Glutamatergic neuron (in vitro differentiated cells): ENCODE results near the gene MDH1. TPM values are rescaled to one million over a fixed set of nuclear protein-coding genes. Genes with fewer than 3 reads are reported as not detected.

Experiments used
- DNase-seq: peaks from one replicate; pipeline ENCODE4 v3.0.0; 2022
- H3K27ac Mint-ChIP-seq: one replicate; pipeline ENCODE4 v1.8.0; 2020; ENCODE audit warnings: mild to moderate bottlenecking, mixed read lengths, inconsistent platforms; ENCODE audit not compliant: unreplicated experiment
- H3K27me3 Mint-ChIP-seq: one replicate; pipeline ENCODE4 v1.8.0; 2020; ENCODE audit warnings: mild to moderate bottlenecking, moderate library complexity, mixed read lengths, inconsistent platforms; ENCODE audit not compliant: unreplicated experiment
- H3K36me3 Mint-ChIP-seq: one replicate; pipeline ENCODE4 v1.8.0; 2020; ENCODE audit warnings: mild to moderate bottlenecking, mixed read lengths, inconsistent platforms; ENCODE audit not compliant: unreplicated experiment
- H3K4me1 Mint-ChIP-seq: one replicate; pipeline ENCODE4 v1.8.0; 2020; ENCODE audit warnings: mild to moderate bottlenecking, low read depth, mixed read lengths, inconsistent platforms; ENCODE audit not compliant: unreplicated experiment
- H3K4me3 Mint-ChIP-seq: one replicate; pipeline ENCODE4 v1.8.0; 2020; ENCODE audit warnings: mild to moderate bottlenecking, mixed read lengths, inconsistent platforms; ENCODE audit not compliant: unreplicated experiment
- H3K9me3 Mint-ChIP-seq: one replicate; pipeline ENCODE4 v1.8.0; 2020; ENCODE audit warnings: mild to moderate bottlenecking, moderate library complexity, mixed read lengths, inconsistent platforms; ENCODE audit not compliant: unreplicated experiment
- CTCF ChIP-seq: fragments of 200-600 bp; sonication (generic); IDR thresholded peaks from one replicate; pipeline ENCODE4 v1.5.0; 2021; ENCODE audit not compliant: partially characterized antibody, unreplicated experiment
- total RNA-seq: library from RNA; stranded (reverse); fragmentation: NEBNext Ultra II Directional; extraction: Animal tissue kit (Norgen Biotek cat#: 25700); gene quantifications from one replicate; pipeline ENCODE4 v1.2.1, GENCODE V29; 2021; ENCODE audit not compliant: unreplicated experiment

The MDH1 gene
- total RNA-seq, 1 donor from 2014 or later: 103 TPM

- TF ChIP-seq CTCF: no peak
- no peaks in the 10 kb centered on the region for H3K27me3 Mint-ChIP-seq
- no peak for DNase-seq
- peaks cover 5% of the 10 kb centered on the region for H3K4me1 Mint-ChIP-seq
- H3K36me3 Mint-ChIP-seq: peaks cover 5% of the 10 kb centered on the region
- peaks cover 2% of the 10 kb centered on the region for H3K9me3 Mint-ChIP-seq
- H3K27ac Mint-ChIP-seq: no peak overlapping the region
- no peak overlapping the region for H3K4me3 Mint-ChIP-seq
Observed at GRCh38 chr2:63648632-63649031, 59.9 kb downstream of the MDH1 start.

GRCh38 chr2:63649829-63650228 is 61.1 kb downstream of the MDH1 start:
- Mint-ChIP-seq H3K9me3 (peaks cover 2% of the 10 kb centered on the region), H3K4me3 (no peak overlapping the region), H3K36me3 (peaks cover 11% of the 10 kb centered on the region), H3K27ac (no peak overlapping the region), H3K4me1 (peaks cover 5% of the 10 kb centered on the region), H3K27me3 (no peaks in the 10 kb centered on the region)
- TF ChIP-seq CTCF: no peak
- no peak for DNase-seq

- peaks cover 11% of the 10 kb centered on the region for H3K36me3 Mint-ChIP-seq
- no peak for TF ChIP-seq CTCF
- H3K27ac Mint-ChIP-seq: no peak overlapping the region
Observed at GRCh38 chr2:63650756-63651155, 62.0 kb downstream of the MDH1 start.

GRCh38 chr2:63651356-63651755 is 62.6 kb downstream of the MDH1 start:
- Mint-ChIP-seq H3K9me3 (peaks cover 2% of the 10 kb centered on the region), H3K4me3 (no peak overlapping the region), H3K27me3 (no peaks in the 10 kb centered on the region), H3K27ac (no peak overlapping the region), H3K36me3 (peaks cover 11% of the 10 kb centered on the region), H3K4me1 (peaks cover 5% of the 10 kb centered on the region)
- DNase-seq: no peak
- TF ChIP-seq CTCF: no peak

More at GRCh38 chr2:63650756-63651155, 62.0 kb downstream of the MDH1 start:
- peaks cover 2% of the 10 kb centered on the region for H3K9me3 Mint-ChIP-seq
- no peaks in the 10 kb centered on the region for H3K27me3 Mint-ChIP-seq
- H3K4me3 Mint-ChIP-seq: no peak overlapping the region
- DNase-seq: no peak
- peaks cover 5% of the 10 kb centered on the region for H3K4me1 Mint-ChIP-seq

- Mint-ChIP-seq H3K4me1 (peaks cover 5% of the 10 kb centered on the region), H3K36me3 (peaks cover 11% of the 10 kb centered on the region), H3K27me3 (no peaks in the 10 kb centered on the region), H3K9me3 (peaks cover 2% of the 10 kb centered on the region), H3K4me3 (no peak overlapping the region), H3K27ac (no peak overlapping the region)
- no peak for TF ChIP-seq CTCF
- DNase-seq: no peak
Observed at GRCh38 chr2:63651861-63652651, 63.3 kb downstream of the MDH1 start.
